Peyer's patch (tissue), 4 donors: Measurements from ENCODE around the gene LYPD8.

ENCODE experiments used
- CTCF ChIP-seq, 6 experiments: fragments of 450-650 bp in 4 of 6; fragments of 200-600 bp in 2 of 6; sonication (generic) in 1 of 6; IDR thresholded peaks; one replicate each; pipeline ENCODE4 v1.5.1; 2017 to 2019; ENCODE audit warnings: antibody characterized with exemption in 6 of 6, mild to moderate bottlenecking in 3 of 6, moderate library complexity in 1 of 6
- POLR2A ChIP-seq, 2 donors: fragments of 450-650 bp; IDR thresholded peaks; one replicate each; pipeline ENCODE4 v1.5.1; 2017; ENCODE audit warnings: antibody characterized with exemption in 2 of 2, mild to moderate bottlenecking in 2 of 2, moderate library complexity in 2 of 2

GRCh38 chr1:248759644-248760043 lies 4.1 kb upstream of the LYPD8 start:
- TF ChIP-seq CTCF (IDR thresholded peaks at IDR 0.05): no peak
- no peak for TF ChIP-seq POLR2A (IDR thresholded peaks at IDR 0.05)
